GM19463 (cell line): ENCODE results near the gene PODXL.
A peak's percentile ranks its signal among the peaks of the same experiment; 100 is the strongest.

ENCODE experiments used
- ATAC-seq: cut with Tn5 transposase; IDR thresholded peaks from one replicate; pipeline ENCODE4 v1.9.1; 2021; ENCODE audit warnings: mild to moderate bottlenecking, moderate library complexity; ENCODE audit not compliant: unreplicated experiment

The PODXL gene

DNA sequence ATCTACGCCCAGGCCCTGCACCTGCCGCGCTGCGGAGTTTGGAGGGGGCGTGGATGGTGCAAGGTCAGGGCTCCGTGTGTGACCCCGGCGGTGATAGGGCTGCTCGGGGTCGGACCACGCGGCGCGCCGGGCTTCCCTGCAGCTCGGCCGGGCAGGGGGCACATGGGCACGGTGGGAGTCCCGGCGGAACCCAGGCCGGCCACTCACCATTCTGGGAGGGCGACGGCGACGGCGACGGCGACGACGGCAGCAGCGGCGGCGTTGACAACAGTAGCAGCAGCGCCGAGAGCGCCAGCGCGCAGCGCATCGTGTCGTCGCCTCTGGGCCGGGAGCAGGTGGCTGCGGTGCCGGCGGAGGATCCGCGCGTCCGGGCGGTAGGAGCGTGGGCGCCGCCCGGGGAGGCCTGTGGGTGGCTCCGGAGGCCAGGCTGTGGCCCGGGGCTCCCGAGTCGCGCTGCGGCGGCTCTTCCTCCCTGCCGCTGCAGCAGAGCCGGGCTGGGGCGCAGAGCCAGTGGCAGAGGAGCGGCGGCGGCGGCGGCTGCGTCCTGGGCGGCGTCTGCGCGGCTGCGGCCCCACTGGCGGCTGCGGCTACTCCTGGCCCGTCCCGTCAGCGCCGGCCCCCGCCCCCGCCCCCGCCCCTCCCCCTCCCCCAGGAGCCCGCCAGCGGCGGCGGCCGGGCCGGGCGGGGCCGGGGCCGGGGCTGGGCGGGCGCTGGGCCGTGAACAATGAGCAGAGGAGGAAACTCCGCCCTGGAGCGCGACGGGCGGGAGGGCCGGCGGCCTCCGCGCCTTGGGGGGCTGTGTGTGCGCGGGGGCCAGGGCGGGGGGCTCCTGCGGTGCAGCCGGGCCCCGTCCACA, at the start of gene PODXL:
Gene PODXL, minus strand, starts transcription at position 576 of the 856 bp plus-strand sequence. Its CDS starts 269 bp downstream, at position 307.
- ATAC-seq: peak; percentile 79

DNA sequence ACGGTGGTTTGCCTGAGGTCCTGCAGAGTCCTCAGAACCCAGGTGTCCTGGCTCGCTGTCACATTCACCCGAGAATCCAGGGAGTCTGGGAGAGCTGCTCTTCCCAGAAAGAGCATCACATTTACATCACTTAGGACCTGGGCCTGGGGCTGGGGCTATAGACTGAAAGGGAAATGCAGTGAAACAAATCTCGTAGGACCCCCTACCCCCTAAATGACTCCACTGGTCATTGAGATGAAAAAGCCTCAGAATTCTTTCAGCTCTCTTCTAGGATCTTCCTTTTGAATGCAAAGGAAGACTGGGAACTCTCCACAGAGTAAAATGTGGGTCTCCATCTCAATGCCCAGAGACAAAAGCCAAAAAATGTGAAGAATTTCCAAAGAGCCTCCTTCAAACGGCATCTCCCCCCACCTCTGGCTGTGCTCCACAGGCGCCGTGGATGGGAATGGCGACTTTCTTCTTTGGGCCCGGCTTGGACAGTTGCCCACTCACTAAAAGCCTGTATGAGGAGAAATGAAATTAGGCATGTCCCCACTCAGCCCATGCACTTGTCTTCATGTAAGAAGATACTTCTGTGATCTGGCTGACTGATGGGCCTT, 49.0 kb upstream of the PODXL start:
- ATAC-seq: no peak

DNA sequence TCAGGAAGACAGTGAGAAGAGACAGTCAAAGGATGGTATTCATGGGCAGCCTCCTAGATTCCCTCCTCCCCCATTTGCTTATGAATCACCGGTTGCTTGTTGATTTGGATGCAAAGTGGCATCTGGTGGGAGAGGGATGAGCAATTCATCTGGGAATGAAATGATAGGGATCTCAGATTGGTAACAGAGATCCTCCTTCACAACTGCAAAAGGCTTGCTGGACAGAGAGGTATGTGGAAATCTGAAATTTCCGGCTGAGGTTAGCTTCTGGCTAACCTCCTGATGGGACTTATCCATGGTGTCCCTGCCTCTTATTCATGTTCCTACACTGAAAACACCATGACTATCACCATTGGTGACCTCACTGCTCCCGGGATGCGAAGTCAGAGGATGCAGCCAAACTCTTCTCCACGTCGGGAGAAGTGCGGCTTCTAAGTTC, 48.4 kb upstream of the PODXL start:
- no peak for ATAC-seq

DNA sequence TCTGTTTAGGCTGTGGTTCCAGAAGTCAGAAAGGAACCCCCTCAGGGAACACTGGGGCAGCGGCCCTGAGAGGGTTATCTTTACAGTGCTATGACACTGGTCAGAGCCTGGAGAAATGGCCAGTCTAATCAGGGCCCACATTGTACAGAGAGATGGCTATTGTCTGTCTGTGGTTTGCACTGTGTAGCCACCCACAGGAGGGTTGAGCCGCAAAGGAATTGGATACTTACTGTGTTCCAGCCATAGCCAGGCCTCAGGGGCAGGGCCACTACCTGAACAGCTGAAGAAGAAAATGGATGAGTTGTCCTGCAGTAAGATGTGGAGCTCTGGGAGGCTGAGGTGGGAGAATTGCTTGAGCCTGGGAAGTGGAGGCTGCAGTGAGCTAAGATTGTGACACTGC, 47.5 kb upstream of the PODXL start:
- no peak for ATAC-seq

DNA sequence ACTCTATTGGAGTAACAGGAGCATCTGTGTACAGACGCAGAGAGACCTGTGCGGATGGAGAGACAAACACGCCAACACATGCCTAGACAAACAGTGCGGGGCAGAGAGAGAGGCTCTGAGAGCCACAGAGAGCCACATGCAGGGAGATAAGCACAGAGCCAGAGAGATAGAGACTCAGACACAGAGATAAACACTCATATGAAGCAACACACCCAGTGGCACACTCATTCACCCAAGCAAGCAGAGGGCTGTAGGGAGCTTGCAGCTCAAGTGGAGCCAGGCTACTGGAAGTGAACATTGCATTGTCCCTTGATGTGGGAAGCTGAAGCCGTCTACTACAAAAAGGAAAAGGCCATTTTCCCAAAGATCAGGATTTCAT, 46.6 kb upstream of the PODXL start:
- ATAC-seq: no peak

DNA sequence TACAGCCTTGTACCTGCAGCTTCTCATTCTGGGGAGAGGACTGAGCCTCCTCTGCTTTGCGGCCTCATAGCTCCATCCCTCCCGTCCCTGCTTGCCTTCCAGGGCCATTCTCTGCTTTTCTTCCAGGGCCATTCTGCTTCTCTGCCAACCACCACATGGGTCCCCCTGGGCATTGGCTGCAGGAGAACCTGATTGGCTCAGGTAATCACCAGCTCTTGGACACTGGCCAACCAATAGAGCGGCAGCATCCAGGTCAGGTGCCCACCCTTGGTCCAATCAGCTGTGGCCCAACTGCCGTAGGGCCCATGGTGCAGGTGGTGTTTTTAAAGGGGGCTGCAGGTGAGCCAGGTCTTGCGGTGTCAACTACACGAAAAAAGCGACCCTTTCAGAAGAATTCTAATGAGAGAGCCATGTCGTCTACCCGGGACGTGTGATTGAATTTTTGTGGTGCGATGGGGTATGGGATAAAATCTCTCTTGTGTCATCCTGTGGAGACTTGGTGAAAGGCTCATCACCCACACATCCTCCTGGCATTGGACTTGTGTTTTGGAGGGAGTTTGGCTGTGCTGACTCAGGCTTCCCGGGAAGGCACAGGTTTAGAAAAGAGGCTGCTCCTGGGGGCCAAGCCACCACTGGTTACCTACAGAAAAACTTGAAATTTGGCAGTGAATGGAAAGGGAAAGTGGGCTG, 46.0 kb upstream of the PODXL start:
- no peak for ATAC-seq

DNA sequence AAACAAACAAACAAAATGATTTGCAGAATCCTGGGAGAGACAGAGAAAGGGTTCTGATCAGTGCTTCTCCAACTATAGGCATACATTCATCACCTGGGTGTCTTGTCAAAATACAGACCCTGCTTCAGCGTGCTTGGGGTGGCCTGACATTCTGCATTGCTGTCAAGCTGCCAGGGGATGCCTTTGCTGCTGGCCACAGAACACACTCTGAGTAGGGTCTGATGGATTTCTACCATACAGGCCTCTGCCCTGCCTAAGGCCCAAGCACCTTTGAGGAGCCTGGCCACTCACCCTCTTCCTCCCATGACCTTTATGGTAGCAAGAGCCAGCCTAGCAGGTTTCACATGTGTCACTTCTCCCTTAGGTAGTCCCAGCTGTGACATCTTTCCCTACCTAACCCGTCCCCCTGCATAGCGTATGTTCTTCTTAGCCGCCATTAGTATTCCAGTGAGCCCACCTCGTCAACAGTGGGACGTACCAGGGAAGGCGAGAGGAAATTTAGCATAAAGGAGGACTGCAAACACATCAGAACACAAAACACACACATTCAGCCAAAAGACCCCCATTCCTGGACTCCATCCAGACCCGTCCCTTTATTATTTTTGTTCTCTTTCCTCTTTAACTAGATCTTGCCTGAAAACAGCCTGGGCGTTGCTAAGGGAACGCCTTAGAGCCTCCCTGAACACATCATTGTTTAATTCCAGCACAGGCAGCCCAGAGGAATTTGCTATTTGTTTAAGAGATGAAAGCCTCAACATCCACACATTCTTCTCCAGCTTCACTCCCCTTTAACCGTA, 43.9 kb upstream of the PODXL start:
- no peak for ATAC-seq

DNA sequence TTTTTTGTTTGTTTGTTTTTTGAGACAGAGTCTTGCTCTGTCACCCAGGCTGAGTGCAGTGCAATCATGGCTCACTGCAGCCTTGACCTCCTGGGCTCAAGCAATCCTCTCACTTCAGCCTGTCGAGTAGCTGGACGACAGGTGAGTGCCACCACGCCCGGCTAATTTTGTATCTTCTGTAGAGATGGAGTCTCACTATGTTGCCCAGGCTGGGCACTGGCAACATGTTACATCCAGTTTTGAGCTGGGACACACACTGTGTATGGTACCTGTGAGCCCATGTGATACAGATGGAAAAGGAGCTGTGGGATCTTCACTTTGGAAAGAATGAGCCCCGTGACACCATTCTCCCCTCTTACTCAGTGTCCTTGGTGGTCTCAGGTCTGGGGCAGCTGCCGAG, 40.4 kb upstream of the PODXL start:
- no peak for ATAC-seq

DNA sequence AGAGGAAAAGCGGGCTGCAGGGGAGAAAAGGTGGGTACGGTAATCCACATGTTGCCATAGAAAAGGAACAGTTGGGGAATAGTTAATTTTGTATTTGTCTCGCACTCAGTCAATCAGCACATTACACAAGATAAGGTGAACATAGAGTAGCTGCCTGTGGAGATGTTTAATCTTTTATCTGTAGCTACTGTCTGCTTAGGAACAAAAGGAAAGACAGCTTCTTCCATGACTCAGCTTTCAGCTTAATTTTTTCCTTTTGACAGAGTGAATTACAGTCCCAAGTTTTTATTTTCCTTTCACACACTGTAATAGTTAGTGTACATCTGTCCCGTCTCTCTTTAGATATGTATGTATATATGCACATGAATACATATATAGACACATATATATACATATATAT, 39.3 kb upstream of the PODXL start:
- no peak for ATAC-seq

DNA sequence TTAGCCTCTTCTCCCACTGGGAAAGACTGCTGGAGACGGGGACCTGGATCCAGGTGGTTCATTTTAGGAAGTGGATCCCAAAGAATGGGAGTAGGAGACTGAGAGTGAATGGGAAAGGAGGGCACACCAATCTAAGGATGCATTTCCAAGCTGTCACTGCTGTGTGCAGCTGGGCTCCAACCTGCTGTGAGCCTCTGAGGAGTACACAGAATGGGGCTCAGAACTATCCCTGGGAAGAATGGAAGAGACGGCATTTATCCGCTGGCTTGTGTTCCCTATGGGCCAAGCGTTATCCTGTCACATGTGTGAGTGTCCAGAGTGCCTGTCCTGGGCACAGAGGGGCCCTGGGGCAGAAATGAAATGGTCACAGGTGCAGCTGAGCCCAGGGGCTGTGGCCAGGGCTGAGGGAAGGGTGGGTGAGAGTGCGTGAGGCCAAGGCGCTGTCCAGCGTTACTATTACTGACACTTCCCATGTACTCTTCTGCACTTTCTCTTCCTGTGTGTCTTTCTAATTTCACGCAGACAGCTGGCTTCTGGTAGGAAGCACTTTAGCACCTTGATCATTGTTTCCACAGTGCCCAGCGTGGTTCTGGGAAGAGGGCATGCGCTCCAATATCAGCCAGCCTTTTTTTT, 35.4 kb upstream of the PODXL start:
- ATAC-seq: no peak

DNA sequence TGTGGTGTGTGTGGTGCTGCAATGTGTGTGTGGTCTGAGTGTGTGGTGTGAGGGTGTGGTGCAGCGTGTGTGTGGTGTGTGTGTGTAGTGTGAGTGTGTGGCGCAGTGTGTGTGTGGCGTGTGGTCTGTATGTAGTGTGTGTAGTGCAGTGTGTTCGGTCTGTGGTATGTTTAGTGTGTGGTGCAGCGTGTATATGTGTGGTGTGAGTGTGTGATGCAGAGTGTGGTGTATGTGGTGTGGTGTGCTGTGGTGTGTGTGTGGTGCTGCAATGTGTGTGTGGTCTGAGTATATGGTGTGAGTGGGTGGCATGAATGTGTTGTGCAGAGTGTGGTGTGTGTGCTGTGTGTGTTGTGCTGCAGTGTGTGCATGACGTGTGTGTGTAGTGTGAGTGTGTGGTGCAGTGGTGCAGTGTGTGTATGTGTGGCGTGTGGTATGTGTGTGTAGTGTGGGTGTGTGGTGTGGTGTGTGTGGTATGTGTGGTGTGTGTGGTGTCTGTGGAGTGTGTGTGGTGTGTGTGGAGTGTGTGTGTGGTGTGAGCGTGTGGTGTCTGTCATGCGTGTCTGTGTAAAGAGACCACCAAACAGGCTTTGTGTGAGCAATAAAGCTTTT, 31.0 kb upstream of the PODXL start:
- no peak for ATAC-seq

DNA sequence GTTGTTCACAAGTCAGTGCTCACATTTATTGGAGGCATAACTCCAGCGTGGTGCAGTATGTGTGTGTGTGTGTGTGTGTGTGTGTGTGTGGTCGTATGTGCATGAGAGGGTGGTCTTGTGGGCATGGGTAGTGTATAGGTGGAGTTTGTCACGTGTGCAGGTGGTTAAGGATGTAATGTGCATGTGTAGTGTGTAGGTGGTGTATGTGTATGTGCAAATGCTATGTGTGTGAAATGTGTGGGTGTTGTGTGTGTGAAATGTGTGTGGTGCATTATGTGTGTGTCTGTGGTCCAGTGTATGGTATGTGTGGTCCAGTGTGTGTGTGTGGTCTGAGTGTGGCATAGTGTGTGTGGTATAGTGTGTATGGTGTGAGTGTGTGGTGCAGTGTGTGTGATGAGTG, 30.3 kb upstream of the PODXL start:
- no peak for ATAC-seq

DNA sequence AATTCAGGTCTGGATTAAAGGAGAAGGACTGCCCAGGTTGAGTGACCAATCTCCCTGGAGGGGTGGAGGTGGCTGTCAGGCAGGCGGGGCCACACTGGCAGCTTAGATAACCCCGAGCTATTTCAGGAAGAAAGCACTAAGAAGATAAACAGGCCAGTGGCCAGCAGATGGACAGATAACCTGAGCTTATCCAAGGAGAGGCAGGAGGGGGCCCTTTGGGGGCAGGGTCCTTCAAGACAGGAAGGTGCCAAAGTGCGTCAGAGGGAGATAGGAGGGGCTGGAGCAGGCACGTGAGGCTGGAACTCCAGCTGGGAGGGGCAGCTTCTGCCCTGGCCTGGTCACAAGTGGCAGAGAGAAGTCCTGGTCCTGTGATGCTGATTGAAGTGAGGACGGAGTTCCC, 29.8 kb upstream of the PODXL start:
- no peak for ATAC-seq

DNA sequence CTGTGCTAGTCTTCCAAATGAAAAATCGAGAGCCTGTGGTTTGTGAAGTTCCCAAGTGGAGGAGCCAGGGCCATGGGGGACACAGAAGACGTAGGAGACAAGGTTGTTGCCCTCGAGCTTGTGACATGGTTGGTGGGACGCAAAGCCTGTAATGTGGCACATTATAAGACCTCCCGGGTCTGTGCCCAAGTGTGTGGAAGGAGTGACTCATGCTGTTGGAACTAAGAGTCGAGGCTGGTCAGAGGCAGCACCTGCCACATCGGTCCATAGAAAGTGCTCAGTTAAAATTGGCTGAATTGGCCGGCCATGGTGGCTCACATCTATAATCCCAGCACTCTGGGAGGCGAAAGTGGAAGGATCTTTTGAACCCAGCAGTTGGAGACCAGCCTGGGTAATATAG, 27.0 kb upstream of the PODXL start:
- ATAC-seq: no peak

DNA sequence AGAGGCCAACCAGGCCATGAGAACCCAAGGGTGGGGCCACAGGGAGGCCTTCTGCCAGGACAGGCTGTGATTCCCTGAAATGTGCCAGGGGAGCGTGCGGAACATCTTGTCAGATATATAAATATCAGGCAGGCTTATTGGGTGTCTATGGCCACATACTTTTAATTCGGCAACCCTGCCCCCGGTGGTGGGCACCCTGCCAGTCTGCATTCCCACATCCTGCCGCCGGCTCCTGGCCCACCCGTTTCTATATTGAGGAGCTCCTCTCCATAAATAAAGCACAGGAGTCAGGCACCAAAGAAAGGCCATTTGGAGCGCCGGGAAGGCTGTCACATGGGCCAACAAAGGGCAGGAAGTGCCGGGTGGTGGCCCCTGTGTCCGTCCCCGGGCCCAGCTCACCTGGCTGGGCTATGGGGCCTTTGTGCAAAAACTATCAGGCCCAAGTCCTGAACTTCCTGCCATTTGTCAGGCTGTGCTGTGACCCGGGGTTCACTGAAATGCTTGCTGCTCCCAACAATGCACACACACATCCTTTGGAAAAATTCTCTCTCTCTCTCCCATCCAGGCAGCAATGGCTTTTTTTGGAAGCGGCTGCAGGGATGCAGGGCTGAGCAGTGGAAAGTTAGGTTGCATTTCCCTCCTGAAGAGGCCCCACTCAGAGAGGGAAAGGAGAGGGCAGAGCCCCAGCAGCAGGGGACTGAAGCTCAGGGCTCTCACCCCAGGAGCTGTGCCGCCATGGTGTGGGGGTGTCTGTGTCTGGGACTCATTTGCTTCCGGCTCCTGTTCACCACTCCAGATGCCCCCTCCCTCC, 25.0 kb upstream of the PODXL start:
- ATAC-seq: no peak

DNA sequence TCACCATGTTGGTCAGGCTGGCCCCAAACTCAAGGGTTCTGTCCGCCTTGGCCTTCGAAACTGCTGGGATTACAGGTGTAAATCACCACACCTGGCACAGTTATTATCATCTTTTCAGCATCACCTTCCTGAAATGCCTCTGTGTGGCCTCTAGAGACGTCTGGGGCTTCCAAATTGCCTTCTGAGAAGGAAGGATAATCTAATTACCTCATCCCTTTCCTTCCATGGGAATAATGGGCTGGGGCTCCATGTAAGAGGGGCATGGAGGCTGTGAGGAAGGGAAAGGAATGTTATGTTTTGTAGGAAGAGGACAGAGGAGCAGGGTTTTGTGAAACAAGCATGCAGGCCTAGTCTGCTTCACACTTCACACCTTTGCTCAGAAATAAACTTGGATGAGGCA, 22.2 kb upstream of the PODXL start:
- no peak for ATAC-seq

DNA sequence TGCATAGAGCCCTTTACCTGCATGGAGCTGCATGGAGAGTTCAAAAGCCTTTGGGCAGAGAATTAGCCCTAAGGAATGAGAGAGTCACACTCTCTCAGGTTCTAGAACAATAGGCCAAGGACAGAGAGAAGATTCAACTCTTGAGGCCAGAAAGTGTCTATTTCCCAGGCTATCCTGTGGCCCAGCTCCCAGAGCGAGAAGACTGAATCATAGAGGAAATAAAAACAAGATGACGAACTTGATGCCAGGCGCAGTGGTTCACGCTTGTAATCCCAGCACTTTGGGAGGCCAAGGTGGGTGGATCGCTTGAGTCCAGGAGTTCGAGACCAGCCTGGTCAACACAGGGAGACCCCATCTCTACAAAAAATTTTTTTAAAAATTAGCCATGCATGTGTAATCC, 18.3 kb upstream of the PODXL start:
- ATAC-seq: no peak

DNA sequence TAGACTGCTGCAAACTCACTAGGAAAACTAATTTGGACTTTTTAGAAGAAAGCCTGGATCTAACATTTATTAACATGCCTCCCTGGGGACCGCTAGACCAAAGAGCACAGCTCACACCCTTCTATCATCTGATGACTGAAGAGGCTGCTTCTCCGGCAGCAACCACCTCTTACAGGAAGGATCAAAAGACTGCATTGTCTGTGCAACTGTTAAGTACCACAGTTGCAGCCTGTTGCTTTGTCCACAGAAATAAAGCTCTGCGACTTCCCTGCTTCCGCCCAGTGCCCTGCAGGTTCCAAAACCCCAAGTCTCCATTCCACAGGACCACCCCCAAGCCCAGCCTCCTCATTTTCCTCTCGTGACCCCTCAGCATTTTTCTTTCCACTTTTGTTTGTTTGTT, 14.0 kb upstream of the PODXL start:
- no peak for ATAC-seq

DNA sequence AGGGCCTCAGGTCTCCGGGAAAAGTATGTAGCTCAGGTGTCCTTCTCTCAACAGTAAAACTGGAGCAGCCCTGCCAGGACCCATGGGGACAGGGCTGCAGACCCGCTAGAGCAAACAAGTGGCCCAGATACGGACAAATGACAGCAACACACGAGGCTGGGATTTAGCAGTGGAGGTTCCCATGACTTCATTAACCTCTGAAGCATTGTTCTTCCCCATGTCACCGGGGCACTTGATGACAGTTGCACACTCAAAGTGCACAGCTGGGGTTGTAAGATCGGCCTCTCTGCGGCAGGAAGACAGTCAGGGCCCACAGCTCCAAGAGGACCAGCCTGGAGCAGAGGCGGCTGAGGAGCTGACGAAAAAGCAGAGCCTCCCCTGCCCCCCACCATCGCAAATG, 12.5 kb upstream of the PODXL start:
- no peak for ATAC-seq

DNA sequence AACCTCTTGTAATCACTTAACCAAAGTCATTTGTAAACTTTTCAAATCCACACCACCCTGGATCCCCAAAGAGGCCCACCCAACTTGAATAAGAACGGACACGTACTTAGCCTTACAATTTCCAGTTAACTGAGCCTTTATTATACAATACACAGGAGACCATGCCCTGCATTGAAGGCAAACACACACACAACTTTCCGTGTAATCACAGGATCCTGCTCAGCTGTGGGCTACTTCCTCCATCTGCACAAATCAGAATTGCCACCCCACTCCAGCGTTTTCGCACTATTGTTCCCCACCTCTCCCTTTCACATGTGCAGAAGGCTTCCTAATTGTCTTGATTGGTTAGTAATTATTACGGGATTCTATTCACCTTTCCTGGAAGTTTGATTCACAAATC, 12.1 kb upstream of the PODXL start:
- no peak for ATAC-seq
